Activated naive CD4-positive, alpha-beta T cell treated with anti-CD3 and anti-CD28 coated beads, Interleukin-2, amount 10 ng/mL, durations not matched to agents 7 days and 5 days (primary cell): ENCODE measurements around the gene MAST2.

Experiments used
- CTCF ChIA-PET: fragments of 350-600 bp; sonication (Branson Sonifier 250); formaldehyde crosslinking; loops from one replicate; lab custom pipeline; 2021; ENCODE audit warnings: antibody characterized with exemption; lab: Charles Lee
- DNase-seq: peaks from one replicate; pipeline ENCODE4 v3.0.0-alpha.2; 2020
- H3K27ac Mint-ChIP-seq: one replicate; pipeline ENCODE4 v1.8.0; 2021; ENCODE audit warnings: mild to moderate bottlenecking, moderate library complexity, mixed read lengths
- H3K27me3 Mint-ChIP-seq: one replicate; pipeline ENCODE4 v1.8.0; 2021; ENCODE audit warnings: mild to moderate bottlenecking, mixed read lengths
- H3K36me3 Mint-ChIP-seq: one replicate; pipeline ENCODE4 v1.8.0; 2021; ENCODE audit warnings: mixed read lengths
- H3K4me1 Mint-ChIP-seq: one replicate; pipeline ENCODE4 v1.8.0; 2021; ENCODE audit warnings: mixed read lengths
- H3K4me3 Mint-ChIP-seq: one replicate; pipeline ENCODE4 v1.8.0; 2021; ENCODE audit warnings: mild to moderate bottlenecking, moderate library complexity, mixed read lengths
- H3K9me3 Mint-ChIP-seq: one replicate; pipeline ENCODE4 v1.8.0; 2021; ENCODE audit warnings: mixed read lengths

The MAST2 gene

GRCh38 chr1:45803299-45803780, at the start of gene MAST2:
MAST2 (plus strand) TSS chr1:45803612; CDS start chr1:45803896, 284 bp downstream.
- H3K4me1 Mint-ChIP-seq = peaks cover 31% of the 10 kb centered on the region
- H3K4me3 Mint-ChIP-seq = peak within 1 kb of the TSS; percentile 87
- H3K27ac Mint-ChIP-seq = peak within 1 kb of the TSS; percentile 83
- DNase-seq = peak; percentile 85
- CTCF ChIA-PET = no interaction called here
- H3K27me3 Mint-ChIP-seq = peaks cover 1% of the 10 kb centered on the region
- peaks cover 11% of the 10 kb centered on the region for H3K36me3 Mint-ChIP-seq
- no peaks in the 10 kb centered on the region for H3K9me3 Mint-ChIP-seq

GRCh38 chr1:45755697-45756096, 47.7 kb upstream of the MAST2 start:
- peaks cover 2% of the 10 kb centered on the region for H3K36me3 Mint-ChIP-seq
- H3K9me3 Mint-ChIP-seq = peaks cover 21% of the 10 kb centered on the region
- no peak overlapping the region for H3K4me3 Mint-ChIP-seq
- H3K27ac Mint-ChIP-seq = no peak overlapping the region
- no peak for DNase-seq
- peaks cover 25% of the 10 kb centered on the region for H3K27me3 Mint-ChIP-seq
- peaks cover 16% of the 10 kb centered on the region for H3K4me1 Mint-ChIP-seq
- CTCF ChIA-PET = no interaction called here

- peaks cover 29% of the 10 kb centered on the region for H3K27me3 Mint-ChIP-seq
- no peaks in the 10 kb centered on the region for H3K36me3 Mint-ChIP-seq
- H3K4me3 Mint-ChIP-seq = no peak overlapping the region
- H3K4me1 Mint-ChIP-seq = no peaks in the 10 kb centered on the region
- CTCF ChIA-PET = no interaction called here
- H3K27ac Mint-ChIP-seq = no peak overlapping the region
- no peak for DNase-seq
- H3K9me3 Mint-ChIP-seq = no peaks in the 10 kb centered on the region
These were observed 41.1 kb upstream of the MAST2 start for GRCh38 chr1:45762291-45762690.

GRCh38 chr1:45765999-45766792, 37.2 kb upstream of the MAST2 start:
- H3K36me3 Mint-ChIP-seq = no peaks in the 10 kb centered on the region
- H3K9me3 Mint-ChIP-seq = no peaks in the 10 kb centered on the region
- H3K27ac Mint-ChIP-seq = no peak overlapping the region
- no peak overlapping the region for H3K4me3 Mint-ChIP-seq
- DNase-seq = no peak
- peaks cover 12% of the 10 kb centered on the region for H3K27me3 Mint-ChIP-seq
- no peaks in the 10 kb centered on the region for H3K4me1 Mint-ChIP-seq
- CTCF ChIA-PET = no interaction called here

GRCh38 chr1:45767035-45767434, 36.4 kb upstream of the MAST2 start:
- Mint-ChIP-seq H3K4me1 (no peaks in the 10 kb centered on the region), H3K4me3 (no peak overlapping the region), H3K27me3 (peaks cover 5% of the 10 kb centered on the region), H3K36me3 (no peaks in the 10 kb centered on the region), H3K9me3 (no peaks in the 10 kb centered on the region), H3K27ac (no peak overlapping the region)
- CTCF ChIA-PET = no interaction called here
- no peak for DNase-seq

- Mint-ChIP-seq H3K27me3 (peaks cover 13% of the 10 kb centered on the region), H3K36me3 (no peaks in the 10 kb centered on the region), H3K9me3 (no peaks in the 10 kb centered on the region), H3K4me1 (no peaks in the 10 kb centered on the region), H3K4me3 (no peak overlapping the region), H3K27ac (no peak overlapping the region)
- CTCF ChIA-PET = no interaction called here
- DNase-seq = no peak
These were observed 34.0 kb upstream of the MAST2 start for GRCh38 chr1:45769261-45769932.

- H3K36me3 Mint-ChIP-seq = no peaks in the 10 kb centered on the region
- H3K27ac Mint-ChIP-seq = no peak overlapping the region
- DNase-seq = no peak
- H3K27me3 Mint-ChIP-seq = peaks cover 15% of the 10 kb centered on the region
- CTCF ChIA-PET = no interaction called here
- no peaks in the 10 kb centered on the region for H3K4me1 Mint-ChIP-seq
- H3K4me3 Mint-ChIP-seq = no peak overlapping the region
- no peaks in the 10 kb centered on the region for H3K9me3 Mint-ChIP-seq
These were observed 30.4 kb upstream of the MAST2 start for GRCh38 chr1:45772971-45773370.

- no peak for DNase-seq
- CTCF ChIA-PET = no interaction called here
- no peaks in the 10 kb centered on the region for H3K4me1 Mint-ChIP-seq
- no peak overlapping the region for H3K4me3 Mint-ChIP-seq
- no peaks in the 10 kb centered on the region for H3K36me3 Mint-ChIP-seq
- peaks cover 20% of the 10 kb centered on the region for H3K27me3 Mint-ChIP-seq
- no peaks in the 10 kb centered on the region for H3K9me3 Mint-ChIP-seq
- no peak overlapping the region for H3K27ac Mint-ChIP-seq
These were observed 27.6 kb upstream of the MAST2 start for GRCh38 chr1:45775794-45776193.

GRCh38 chr1:45785583-45785982, 17.8 kb upstream of the MAST2 start:
- Mint-ChIP-seq H3K27ac (peak overlapping the region; percentile 19), H3K36me3 (peaks cover 2% of the 10 kb centered on the region)
- peak; percentile 75 for DNase-seq

GRCh38 chr1:45787905-45788304, 15.5 kb upstream of the MAST2 start:
- Mint-ChIP-seq H3K27ac (no peak overlapping the region), H3K27me3 (peaks cover 79% of the 10 kb centered on the region), H3K36me3 (peaks cover 2% of the 10 kb centered on the region), H3K4me1 (peaks cover 26% of the 10 kb centered on the region), H3K4me3 (no peak overlapping the region), H3K9me3 (peaks cover 2% of the 10 kb centered on the region)
- DNase-seq = no peak
- CTCF ChIA-PET = no interaction called here

More at GRCh38 chr1:45785583-45785982, 17.8 kb upstream of the MAST2 start:
- Mint-ChIP-seq H3K4me3 (peak overlapping the region; percentile 49), H3K9me3 (peaks cover 2% of the 10 kb centered on the region), H3K4me1 (peaks cover 26% of the 10 kb centered on the region), H3K27me3 (peaks cover 85% of the 10 kb centered on the region)
- CTCF ChIA-PET = interaction anchor here (0.7 kb wide), 1 partner anchor 197 kb away, joined by 3 read pairs; no protein-coding TSS in a partner anchor

- CTCF ChIA-PET = no interaction called here
These were observed 13.8 kb upstream of the MAST2 start for GRCh38 chr1:45789601-45790000.

GRCh38 chr1:45792744-45793143, 10.7 kb upstream of the MAST2 start:
- DNase-seq = no peak
- CTCF ChIA-PET = no interaction called here
- Mint-ChIP-seq H3K36me3 (no peaks in the 10 kb centered on the region), H3K27me3 (peaks cover 64% of the 10 kb centered on the region), H3K9me3 (no peaks in the 10 kb centered on the region), H3K4me1 (peaks cover 1% of the 10 kb centered on the region), H3K27ac (no peak overlapping the region), H3K4me3 (no peak overlapping the region)

More at GRCh38 chr1:45789601-45790000, 13.8 kb upstream of the MAST2 start:
- peaks cover 24% of the 10 kb centered on the region for H3K4me1 Mint-ChIP-seq
- H3K36me3 Mint-ChIP-seq = peaks cover 2% of the 10 kb centered on the region
- no peak for DNase-seq
- no peak overlapping the region for H3K4me3 Mint-ChIP-seq
- peaks cover 2% of the 10 kb centered on the region for H3K9me3 Mint-ChIP-seq
- peaks cover 76% of the 10 kb centered on the region for H3K27me3 Mint-ChIP-seq
- H3K27ac Mint-ChIP-seq = no peak overlapping the region

GRCh38 chr1:45793942-45794604, 9.3 kb upstream of the MAST2 start:
- CTCF ChIA-PET = no interaction called here
- Mint-ChIP-seq H3K36me3 (no peaks in the 10 kb centered on the region), H3K4me3 (no peak overlapping the region), H3K27me3 (peaks cover 58% of the 10 kb centered on the region), H3K27ac (no peak overlapping the region), H3K9me3 (no peaks in the 10 kb centered on the region), H3K4me1 (no peaks in the 10 kb centered on the region)
- no peak for DNase-seq

GRCh38 chr1:45796381-45796780, 7.0 kb upstream of the MAST2 start:
- H3K4me1 Mint-ChIP-seq = no peaks in the 10 kb centered on the region
- H3K9me3 Mint-ChIP-seq = no peaks in the 10 kb centered on the region
- peaks cover 49% of the 10 kb centered on the region for H3K27me3 Mint-ChIP-seq
- DNase-seq = no peak
- H3K4me3 Mint-ChIP-seq = no peak overlapping the region
- CTCF ChIA-PET = no interaction called here
- H3K27ac Mint-ChIP-seq = no peak overlapping the region
- H3K36me3 Mint-ChIP-seq = no peaks in the 10 kb centered on the region
